SK-N-SH (cell line): Measurements from ENCODE around the gene TNFAIP2. TPM values are rescaled to one million over a fixed set of nuclear protein-coding genes. Genes with fewer than 3 reads are reported as not detected.

ENCODE experiments used
- CTCF ChIA-PET: fragments of 300-600, 350-600 bp; formaldehyde crosslinking; extraction: SDS; loops from one replicate; lab custom pipeline; 2021; lab: Yijun Ruan, JAX
- POLR2A ChIA-PET: fragments of 350-600 bp; sonication (Branson Sonifier 250); formaldehyde crosslinking; extraction: SDS; loops from one replicate; lab custom pipeline; 2020; ENCODE audit warnings: antibody characterized with exemption, inconsistent platforms; lab: Yijun Ruan, JAX
- DNase-seq: peaks from one replicate; pipeline ENCODE4 v3.0.0; 2012
- H2AFZ ChIP-seq: fragments of 200-600 bp; sonication (generic); 2 replicates; pipeline ENCODE4 v1.8.1; 2016; ENCODE audit warnings: antibody characterized with exemption, mild to moderate bottlenecking, low read depth
- H3F3A ChIP-seq: fragments of 200-600 bp; sonication (generic); replicated peaks from 2 replicates; pipeline ENCODE3; 2016; ENCODE audit warnings: antibody characterized with exemption, mild to moderate bottlenecking; ENCODE audit not compliant: insufficient read depth
- H3K27ac ChIP-seq, 2 experiments: fragments of 200-500 bp in 1 of 2; fragments of 200-600 bp in 1 of 2; sonication (Bioruptor generic) in 1 of 2; sonication (generic), shearing (Covaris generic) in 1 of 2; 2 replicates each; pipeline versions ENCODE4 v1.5.1 to v1.6.1; 2014 to 2016; ENCODE audit warnings: low read depth in 2 of 2, inconsistent platforms in 1 of 2, low read length in 1 of 2, mild to moderate bottlenecking in 1 of 2, mixed read lengths in 1 of 2
- H3K27me3 ChIP-seq: fragments of 200-600 bp; sonication (generic), shearing (Covaris generic); 2 replicates; pipeline ENCODE4 v1.6.1; 2016; ENCODE audit warnings: mixed run types; ENCODE audit not compliant: insufficient read depth
- H3K36me3 ChIP-seq, 2 experiments: fragments of 200-500 bp in 1 of 2; fragments of 200-600 bp in 1 of 2; sonication (Bioruptor generic) in 1 of 2; sonication (generic) in 1 of 2; replicated peaks in 1 of 2; 2 replicates each; pipeline versions ENCODE3 to v1.5.1; 2014 to 2016; ENCODE audit warnings: low read length in 1 of 2, mild to moderate bottlenecking in 1 of 2; ENCODE audit not compliant: insufficient read depth in 2 of 2, control insufficient read depth in 1 of 2
- H3K4me1 ChIP-seq, 2 experiments: fragments of 200-500 bp in 1 of 2; fragments of 200-600 bp in 1 of 2; sonication (Bioruptor generic) in 1 of 2; sonication (generic), shearing (Covaris generic) in 1 of 2; 2 replicates each; pipeline versions ENCODE4 v1.5.1 to v1.6.1; 2014 to 2016; ENCODE audit warnings: low read depth in 1 of 2, low read length in 1 of 2, mixed run types in 1 of 2; ENCODE audit not compliant: insufficient read depth in 2 of 2, control insufficient read depth in 1 of 2
- H3K4me2 ChIP-seq: fragments of 200-600 bp; sonication (generic), shearing (Covaris generic); 2 replicates; pipeline ENCODE4 v1.6.1; 2017; ENCODE audit warnings: mixed run types
- H3K4me3 ChIP-seq, 2 experiments: fragments of 200-500 bp in 1 of 2; fragments of 200-600 bp in 1 of 2; sonication (Bioruptor generic) in 1 of 2; sonication (generic), shearing (Covaris generic) in 1 of 2; 2 replicates each; pipeline versions ENCODE4 v1.5.1 to v1.8.1; 2014 to 2016; ENCODE audit warnings: low read depth in 2 of 2, inconsistent platforms in 1 of 2, low read length in 1 of 2, mild to moderate bottlenecking in 1 of 2, mixed read lengths in 1 of 2, moderate library complexity in 1 of 2
- H3K79me2 ChIP-seq: fragments of 200-600 bp; sonication (generic); 2 replicates; pipeline ENCODE4 v1.8.1; 2017; ENCODE audit warnings: mild to moderate bottlenecking; ENCODE audit not compliant: insufficient read depth
- H3K9ac ChIP-seq: fragments of 200-600 bp; sonication (generic); 2 replicates; pipeline ENCODE4 v1.6.1; 2017; ENCODE audit warnings: mixed run types
- H3K9me2 ChIP-seq: fragments of 200-600 bp; sonication (generic); 2 replicates; pipeline ENCODE4 v1.6.1; 2017; ENCODE audit warnings: mixed run types
- H3K9me3 ChIP-seq: fragments of 200-600 bp; sonication (generic); 2 replicates; pipeline ENCODE4 v1.6.1; 2017; ENCODE audit warnings: mixed run types, mild to moderate bottlenecking, moderate library complexity
- H4K20me1 ChIP-seq: fragments of 200-600 bp; sonication (generic); 2 replicates; pipeline ENCODE4 v1.6.1; 2017; ENCODE audit warnings: mild to moderate bottlenecking, mixed run types; ENCODE audit not compliant: insufficient read depth
- CTCF ChIP-seq: fragments of 200-600 bp; sonication (generic); IDR thresholded peaks from 2 replicates; pipeline ENCODE4 v1.6.1; 2017; ENCODE audit warnings: antibody characterized with exemption, mild to moderate bottlenecking, moderate library complexity
- FOSL2 ChIP-seq: IDR thresholded peaks from 2 replicates; pipeline ENCODE4 v1.4.0; 2012; ENCODE audit warnings: low read depth, mild to moderate bottlenecking, moderate library complexity, borderline replicate concordance
- FOXJ3 ChIP-seq: sonication (generic); formaldehyde crosslinking; IDR thresholded peaks from 2 replicates; pipeline ENCODE4 v1.5.1; 2020; ENCODE audit warnings: mild to moderate bottlenecking, missing genetic modification reagents
- GABPA ChIP-seq: IDR thresholded peaks from 2 replicates; pipeline ENCODE4 v1.4.0; 2012; ENCODE audit warnings: low read depth, mild to moderate bottlenecking
- GATA2 ChIP-seq: sonication (generic); formaldehyde crosslinking; IDR thresholded peaks from 2 replicates; pipeline ENCODE4 v1.5.0; 2020; ENCODE audit warnings: mild to moderate bottlenecking, missing genetic modification reagents
- JUND ChIP-seq: IDR thresholded peaks from 2 replicates; pipeline ENCODE4 v1.4.0; 2012
- MAX ChIP-seq: IDR thresholded peaks from 2 replicates; pipeline ENCODE4 v1.4.0; 2012; ENCODE audit warnings: low read depth
- MEF2A ChIP-seq: IDR thresholded peaks from 2 replicates; pipeline ENCODE4 v1.4.0; 2012; ENCODE audit warnings: low read depth, borderline replicate concordance
- MXI1 ChIP-seq: IDR thresholded peaks from 2 replicates; pipeline ENCODE4 v1.6.1; 2012; ENCODE audit warnings: mild to moderate bottlenecking, low read depth, low read length, improper control_type of control experiment
- POLR2AphosphoS5 ChIP-seq: IDR thresholded peaks from 2 replicates; pipeline ENCODE4 v1.6.1; 2012; ENCODE audit warnings: low read depth, low read length
- RAD21 ChIP-seq: IDR thresholded peaks from 2 replicates; pipeline ENCODE4 v1.6.1; 2012; ENCODE audit warnings: mild to moderate bottlenecking, low read length
- RFX5 ChIP-seq: IDR thresholded peaks from 2 replicates; pipeline ENCODE4 v1.6.1; 2012; ENCODE audit warnings: mild to moderate bottlenecking, improper control_type of control experiment, low read length
- SIN3A ChIP-seq: IDR thresholded peaks from 2 replicates; pipeline ENCODE4 v1.6.1; 2012; ENCODE audit warnings: low read depth, mild to moderate bottlenecking, low read length, moderate library complexity, borderline replicate concordance
- TCF12 ChIP-seq: IDR thresholded peaks from 2 replicates; pipeline ENCODE4 v1.4.0; 2012
- TEAD4 ChIP-seq: IDR thresholded peaks from 2 replicates; pipeline ENCODE4 v1.4.0; 2012; ENCODE audit warnings: mild to moderate bottlenecking, borderline replicate concordance; ENCODE audit not compliant: insufficient read depth
- YY1 ChIP-seq: IDR thresholded peaks from 2 replicates; pipeline ENCODE4 v1.4.0; 2012; ENCODE audit warnings: low read depth, mild to moderate bottlenecking
- WGBS: methylation state at CpG from one replicate; pipeline ENCODE4 v1.1.6; 2017; ENCODE audit warnings: low lambda C conversion rate; 5-methylcytosine and 5-hydroxymethylcytosine counted together
- polyA plus RNA-seq, 3 experiments: library from polyadenylated mRNA; depleted of rRNA; stranded (reverse); fragments of >200 nt; gene quantifications; 2 replicates each; pipeline ENCODE4 v1.2.3, GENCODE V29; 2012
- TF ChIP-seq, protein P1 (sequence below): fragments of 150-350 bp; IDR thresholded peaks from 2 replicates; pipeline ENCODE4 v1.6.1; 2017; ENCODE audit warnings: antibody characterized with exemption, low read length, low read depth, borderline replicate concordance
- TF ChIP-seq, protein P2 (sequence below): IDR thresholded peaks from 2 replicates; pipeline ENCODE4 v1.4.0; 2012; ENCODE audit warnings: low read depth, borderline replicate concordance

Gene TNFAIP2
- polyA plus RNA-seq (2012; rRNA removed), result 11.8 and 16.0 TPM in 2 replicates
- 4.8 and 7.6 TPM in 2 replicates for polyA plus RNA-seq (2012; cell fraction: cytosol; rRNA removed)
- polyA plus RNA-seq (2012; cell fraction: nucleus; rRNA removed), result 31.4 and 61.9 TPM in 2 replicates

- no peak within 1 kb of the TSS for H3K4me3 ChIP-seq
- no peaks in the 10 kb centered on the region for H3K36me3 ChIP-seq
- peak within 1 kb of the TSS; percentile 27 to 69; a peak in 3 of 4 replicates for H3K27ac ChIP-seq
- H3K79me2 ChIP-seq, result no peaks in the 10 kb centered on the region
- no peaks in the 10 kb centered on the region for H3K9me3 ChIP-seq
- TF ChIP-seq MXI1 (no peak), SIN3A (no peak), GATA2 (CRISPR knock-in tag) (no peak), JUND (no peak), MEF2A (no peak), FOSL2 (no peak), POLR2AphosphoS5 (no peak), FOXJ3 (CRISPR knock-in tag) (no peak)
- TF ChIP-seq, protein P1, sequence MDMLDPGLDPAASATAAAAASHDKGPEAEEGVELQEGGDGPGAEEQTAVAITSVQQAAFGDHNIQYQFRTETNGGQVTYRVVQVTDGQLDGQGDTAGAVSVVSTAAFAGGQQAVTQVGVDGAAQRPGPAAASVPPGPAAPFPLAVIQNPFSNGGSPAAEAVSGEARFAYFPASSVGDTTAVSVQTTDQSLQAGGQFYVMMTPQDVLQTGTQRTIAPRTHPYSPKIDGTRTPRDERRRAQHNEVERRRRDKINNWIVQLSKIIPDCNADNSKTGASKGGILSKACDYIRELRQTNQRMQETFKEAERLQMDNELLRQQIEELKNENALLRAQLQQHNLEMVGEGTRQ, result no peak
- DNase-seq, result no peak
- peaks cover 9% of the 10 kb centered on the region for H3F3A ChIP-seq
- ChIA-PET CTCF (interaction anchor here (0.6 to 8.9 kb wide), 2 partner anchors 10 to 18 kb away, joined by 3 to 132 read pairs; no protein-coding TSS in a partner anchor), POLR2A (no interaction called here)
- H3K4me2 ChIP-seq, result peak within 1 kb of the TSS; percentile 66; the same call in 1 of the 2 replicates
- H3K9me2 ChIP-seq, result no peaks in the 10 kb centered on the region
- peak within 1 kb of the TSS; percentile 69; the same call in 1 of the 2 replicates for H2AFZ ChIP-seq
- 81% methylated on average over 36 of the region's 74 CpGs for WGBS
- no peaks in the 10 kb centered on the region for H3K27me3 ChIP-seq
- H4K20me1 ChIP-seq, result no peaks in the 10 kb centered on the region
- peak within 1 kb of the TSS; percentile 24; the same call in 1 of the 2 replicates for H3K9ac ChIP-seq
- H3K4me1 ChIP-seq, result peaks cover 15 to 27% of the 10 kb centered on the region in 2 experiments
Observed at GRCh38 chr14:103122947-103123633, at the start of gene TNFAIP2. Gene TNFAIP2, plus strand, starts transcription at chr14:103123461. Its CDS starts 2,997 bp downstream, at chr14:103126458.

- no peak for TF ChIP-seq GABPA
- no peak for TF ChIP-seq MXI1
- no peak for TF ChIP-seq TCF12
- no peak for TF ChIP-seq FOXJ3 (CRISPR knock-in tag)
- TF ChIP-seq YY1, result no peak
- TF ChIP-seq MAX, result no peak
- TF ChIP-seq RFX5, result no peak
- no peak for TF ChIP-seq JUND
- TF ChIP-seq MEF2A, result no peak
- TF ChIP-seq, protein P2, sequence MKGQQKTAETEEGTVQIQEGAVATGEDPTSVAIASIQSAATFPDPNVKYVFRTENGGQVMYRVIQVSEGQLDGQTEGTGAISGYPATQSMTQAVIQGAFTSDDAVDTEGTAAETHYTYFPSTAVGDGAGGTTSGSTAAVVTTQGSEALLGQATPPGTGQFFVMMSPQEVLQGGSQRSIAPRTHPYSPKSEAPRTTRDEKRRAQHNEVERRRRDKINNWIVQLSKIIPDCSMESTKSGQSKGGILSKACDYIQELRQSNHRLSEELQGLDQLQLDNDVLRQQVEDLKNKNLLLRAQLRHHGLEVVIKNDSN, result no peak
- TF ChIP-seq TEAD4, result no peak
- no peak for TF ChIP-seq RAD21
- no peak for TF ChIP-seq CTCF
- H2AFZ ChIP-seq, result no peak overlapping the region
- H3K36me3 ChIP-seq, result no peaks in the 10 kb centered on the region
- ChIA-PET POLR2A (no interaction called here), CTCF (interaction anchor here (0.6 to 7.4 kb wide), 19 partner anchors 8 to 445 kb away, joined by 3 to 99 read pairs (median 4); partner anchors contain the start of genes CDC42BPB and LBHD2)
- H3K9me3 ChIP-seq, result no peaks in the 10 kb centered on the region
- no peak overlapping the region for H3K4me2 ChIP-seq
- H3K27me3 ChIP-seq, result no peaks in the 10 kb centered on the region
- H4K20me1 ChIP-seq, result no peaks in the 10 kb centered on the region
- H3K4me1 ChIP-seq, result peaks cover 0 to 8% of the 10 kb centered on the region in 2 experiments; a peak in 1 of 4 replicates
- H3K79me2 ChIP-seq, result no peaks in the 10 kb centered on the region
- DNase-seq, result peak; percentile 28
- H3K4me3 ChIP-seq, result no peak overlapping the region
- H3K27ac ChIP-seq, result no peak overlapping the region
- H3K9me2 ChIP-seq, result no peaks in the 10 kb centered on the region
- H3K9ac ChIP-seq, result no peak overlapping the region
- 76% methylated on average over 13 of the region's 21 CpGs for WGBS
- H3F3A ChIP-seq, result no peaks in the 10 kb centered on the region
Observed at GRCh38 chr14:103073876-103074728, 49.2 kb upstream of the TNFAIP2 start.
